Activated CD8-positive, alpha-beta T cell treated with anti-CD3 and anti-CD28 coated beads for 36 hours (primary cell): ENCODE measurements around the gene SP140L. TPM values are rescaled to one million over a fixed set of nuclear protein-coding genes. Genes with fewer than 3 reads are reported as not detected.
A peak's percentile ranks its signal among the peaks of the same experiment; 100 is the strongest.

Experiments
- ATAC-seq: fragments of 200-7000 bp; cut with Tn5 transposase; one replicate; pipeline ENCODE4 v1.10.0; 2021; ENCODE audit warnings: mild to moderate bottlenecking, moderate library complexity
- CTCF ChIA-PET: fragments of 350-600 bp; sonication (Branson Sonifier 250); formaldehyde crosslinking; loops from one replicate; lab custom pipeline; 2021; ENCODE audit warnings: antibody characterized with exemption; lab: Charles Lee
- POLR2A ChIA-PET: fragments of 350-600 bp; sonication (Branson Sonifier 250); formaldehyde crosslinking; loops from one replicate; lab custom pipeline; 2021; ENCODE audit warnings: antibody characterized with exemption; lab: Charles Lee
- DNase-seq: peaks from one replicate; pipeline ENCODE4 v3.0.0-alpha.2; 2020
- H3K27ac Mint-ChIP-seq: one replicate; pipeline ENCODE4 v1.8.0; 2021; ENCODE audit warnings: mild to moderate bottlenecking, mixed read lengths
- H3K27me3 Mint-ChIP-seq: one replicate; pipeline ENCODE4 v1.8.0; 2021; ENCODE audit warnings: mixed read lengths
- H3K36me3 Mint-ChIP-seq: one replicate; pipeline ENCODE4 v1.8.0; 2021; ENCODE audit warnings: low read depth, mixed read lengths
- H3K4me1 Mint-ChIP-seq: one replicate; pipeline ENCODE4 v1.8.0; 2021; ENCODE audit warnings: low read depth, mixed read lengths
- H3K4me3 Mint-ChIP-seq: one replicate; pipeline ENCODE4 v1.8.0; 2021; ENCODE audit warnings: mild to moderate bottlenecking, moderate library complexity, mixed read lengths
- H3K9me3 Mint-ChIP-seq: one replicate; pipeline ENCODE4 v1.8.0; 2021; ENCODE audit warnings: mixed read lengths
- intact Hi-C: fragments of 100-400 bp; cut with micrococcal nuclease; formaldehyde crosslinking; loops from one replicate; pipeline ENCODE4 v1.10.0; 2022
- total RNA-seq, 2 experiments: library from RNA; stranded (reverse); gene quantifications; one replicate each; pipeline ENCODE4 v1.2.3, GENCODE V29; 2021
- TF ChIP-seq, protein P1 (sequence below): fragments of 200-600 bp; IDR thresholded peaks from one replicate; pipeline ENCODE4 v1.8.0; 2022; ENCODE audit warnings: antibody characterized with exemption, mild to moderate bottlenecking

Gene SP140L
- total RNA-seq, 2 experiments from 2014 or later: 43.7 to 43.8 TPM

DNA sequence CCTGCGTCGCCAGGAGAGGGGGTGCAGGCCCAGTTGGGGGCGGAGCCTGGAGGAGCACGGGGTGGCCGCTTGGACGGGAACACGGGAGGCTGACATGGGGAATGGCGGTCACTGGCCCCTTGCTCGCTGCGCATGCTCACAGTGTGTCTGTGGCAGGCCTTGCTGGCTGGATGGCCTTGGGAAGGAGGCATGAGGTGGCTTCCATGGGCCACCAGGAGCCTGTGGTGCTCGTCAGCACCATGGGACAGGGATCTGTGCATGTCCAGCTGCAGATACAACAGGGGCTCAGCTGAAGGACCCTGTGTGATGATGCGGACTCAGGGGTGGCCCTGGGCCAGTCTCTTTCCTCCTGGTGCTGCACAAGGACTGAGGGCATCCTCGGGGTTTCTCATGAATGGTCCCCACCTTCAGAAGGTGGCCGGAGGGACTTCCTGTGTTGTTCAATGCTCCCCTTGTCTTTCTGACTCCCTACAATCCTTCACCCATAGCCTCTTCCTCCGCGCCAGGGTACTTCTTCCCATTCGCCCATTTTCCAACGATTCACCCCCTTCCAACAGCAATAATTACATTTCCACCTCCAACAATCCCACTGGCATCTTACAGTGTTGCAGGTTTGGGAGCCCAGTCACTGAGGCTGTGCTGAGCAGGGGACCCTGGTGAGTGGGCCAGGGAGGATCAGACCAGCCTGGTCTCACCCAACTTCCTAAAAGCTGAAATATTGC is 3.4 kb upstream of the SP140L start:
- Mint-ChIP-seq H3K27ac (no peak overlapping the region), H3K36me3 (peaks cover 11% of the 10 kb centered on the region), H3K4me1 (peaks cover 59% of the 10 kb centered on the region), H3K9me3 (peaks cover 7% of the 10 kb centered on the region), H3K27me3 (no peaks in the 10 kb centered on the region), H3K4me3 (no peak overlapping the region)
- CTCF ChIA-PET: interaction anchor here (0.7 to 1.5 kb wide), 4 partner anchors 8 to 124 kb away, joined by 3 to 7 read pairs (median 4); no protein-coding TSS in a partner anchor
- ATAC-seq (no peak), DNase-seq (no peak)
- TF ChIP-seq, protein P1, sequence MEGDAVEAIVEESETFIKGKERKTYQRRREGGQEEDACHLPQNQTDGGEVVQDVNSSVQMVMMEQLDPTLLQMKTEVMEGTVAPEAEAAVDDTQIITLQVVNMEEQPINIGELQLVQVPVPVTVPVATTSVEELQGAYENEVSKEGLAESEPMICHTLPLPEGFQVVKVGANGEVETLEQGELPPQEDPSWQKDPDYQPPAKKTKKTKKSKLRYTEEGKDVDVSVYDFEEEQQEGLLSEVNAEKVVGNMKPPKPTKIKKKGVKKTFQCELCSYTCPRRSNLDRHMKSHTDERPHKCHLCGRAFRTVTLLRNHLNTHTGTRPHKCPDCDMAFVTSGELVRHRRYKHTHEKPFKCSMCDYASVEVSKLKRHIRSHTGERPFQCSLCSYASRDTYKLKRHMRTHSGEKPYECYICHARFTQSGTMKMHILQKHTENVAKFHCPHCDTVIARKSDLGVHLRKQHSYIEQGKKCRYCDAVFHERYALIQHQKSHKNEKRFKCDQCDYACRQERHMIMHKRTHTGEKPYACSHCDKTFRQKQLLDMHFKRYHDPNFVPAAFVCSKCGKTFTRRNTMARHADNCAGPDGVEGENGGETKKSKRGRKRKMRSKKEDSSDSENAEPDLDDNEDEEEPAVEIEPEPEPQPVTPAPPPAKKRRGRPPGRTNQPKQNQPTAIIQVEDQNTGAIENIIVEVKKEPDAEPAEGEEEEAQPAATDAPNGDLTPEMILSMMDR: peak; percentile 55
- POLR2A ChIA-PET: interaction anchor here (0.6 to 0.7 kb wide), 2 partner anchors 32 to 49 kb away, joined by 3 read pairs; no protein-coding TSS in a partner anchor
- intact Hi-C loops: loop anchor here (10.0 kb wide), 3 partner anchors 91 to 471 kb away; partner anchors contain the start of gene SP100

DNA sequence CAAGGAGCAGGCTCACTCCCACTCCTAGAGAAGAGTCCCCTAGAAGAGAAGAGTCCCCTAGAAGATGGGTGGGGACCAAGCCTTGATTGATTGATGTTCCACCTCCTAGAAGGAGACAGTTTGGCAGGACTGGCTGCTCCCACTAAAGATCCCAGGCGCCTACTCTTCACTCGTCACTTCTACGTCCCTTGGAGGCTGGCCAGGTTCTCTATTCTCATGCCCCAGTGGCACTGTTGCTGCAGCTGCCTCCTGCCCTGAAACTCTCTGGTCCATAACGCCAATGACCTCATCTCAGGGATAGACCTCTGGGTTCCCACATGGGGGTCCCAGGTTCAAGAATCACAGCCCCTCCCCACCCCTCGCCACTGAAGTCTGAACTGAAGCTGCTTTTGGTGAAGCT is 2.5 kb upstream of the SP140L start:
- H3K9me3 Mint-ChIP-seq: peaks cover 7% of the 10 kb centered on the region
- H3K27ac Mint-ChIP-seq: no peak overlapping the region
- ATAC-seq: no peak
- intact Hi-C loops: loop anchor here (10.0 kb wide), 3 partner anchors 90 to 470 kb away; partner anchors contain the start of gene SP100
- H3K4me1 Mint-ChIP-seq: peaks cover 59% of the 10 kb centered on the region
- peaks cover 19% of the 10 kb centered on the region for H3K36me3 Mint-ChIP-seq
- CTCF ChIA-PET: interaction anchor here (0.9 kb wide), 1 partner anchor 443 kb away, joined by 3 read pairs; no protein-coding TSS in a partner anchor
- POLR2A ChIA-PET: no interaction called here
- H3K4me3 Mint-ChIP-seq: no peak overlapping the region
- DNase-seq: no peak
- TF ChIP-seq, protein P1: no peak
- no peaks in the 10 kb centered on the region for H3K27me3 Mint-ChIP-seq

DNA sequence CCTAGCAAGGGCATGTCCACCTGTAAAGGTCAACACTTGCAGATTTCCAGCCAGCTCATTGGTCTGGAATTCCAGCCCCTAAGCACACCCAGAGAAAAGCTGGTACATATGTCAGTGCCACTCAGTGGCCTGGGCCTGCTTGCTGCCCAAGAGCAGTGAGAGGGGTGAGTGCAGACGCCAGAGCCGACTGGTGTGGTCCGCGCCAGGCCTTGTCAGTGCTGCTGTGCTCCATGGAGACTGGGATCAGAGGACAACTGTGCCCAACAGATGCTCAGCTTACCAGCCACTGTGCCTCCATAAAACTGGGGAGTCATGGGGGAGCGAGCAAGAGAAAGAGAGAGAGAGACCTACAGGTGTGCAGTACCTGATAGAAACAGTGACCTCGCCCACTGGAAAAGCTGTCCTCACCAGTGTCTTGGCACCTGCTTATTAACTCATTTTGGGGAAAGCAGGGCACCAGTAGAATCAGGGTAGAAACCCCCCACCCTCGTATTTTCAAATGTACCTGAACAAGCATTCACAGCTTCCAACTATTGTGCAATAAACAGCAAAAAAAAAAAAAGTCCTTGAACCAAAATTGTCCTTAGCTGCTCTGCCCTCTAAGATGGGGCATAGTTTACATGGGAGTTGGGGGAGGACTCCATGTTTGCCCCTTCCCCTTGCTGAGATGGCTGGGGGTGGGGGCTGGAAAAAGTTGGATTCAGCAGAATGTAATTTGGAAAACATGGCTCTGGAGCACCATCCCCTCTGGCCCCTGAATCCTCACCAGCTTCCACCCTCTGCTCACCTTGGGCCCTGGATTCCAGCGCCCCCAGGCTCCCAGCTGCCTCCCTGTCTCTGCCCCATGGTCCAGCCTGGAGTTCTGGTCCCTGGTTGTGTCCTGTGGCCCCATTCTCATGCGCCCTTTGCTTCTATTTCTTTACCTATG is 1.4 kb upstream of the SP140L start:
- Mint-ChIP-seq H3K36me3 (peaks cover 28% of the 10 kb centered on the region), H3K27ac (peak overlapping the region; percentile 93), H3K4me3 (peak overlapping the region; percentile 97), H3K9me3 (peaks cover 5% of the 10 kb centered on the region), H3K27me3 (no peaks in the 10 kb centered on the region), H3K4me1 (peaks cover 60% of the 10 kb centered on the region)
- intact Hi-C loops: loop anchor here (10.0 kb wide), 3 partner anchors 89 to 469 kb away; partner anchors contain the start of gene SP100
- no peak for ATAC-seq
- ChIA-PET POLR2A (interaction anchor here (1.8 to 2.9 kb wide), 2 partner anchors 85 to 90 kb away, joined by 4 to 9 read pairs; partner anchors contain the start of gene SP100), CTCF (interaction anchor here (0.9 kb wide), 1 partner anchor 442 kb away, joined by 3 read pairs; no protein-coding TSS in a partner anchor)
- no peak for DNase-seq
- TF ChIP-seq, protein P1: no peak

DNA sequence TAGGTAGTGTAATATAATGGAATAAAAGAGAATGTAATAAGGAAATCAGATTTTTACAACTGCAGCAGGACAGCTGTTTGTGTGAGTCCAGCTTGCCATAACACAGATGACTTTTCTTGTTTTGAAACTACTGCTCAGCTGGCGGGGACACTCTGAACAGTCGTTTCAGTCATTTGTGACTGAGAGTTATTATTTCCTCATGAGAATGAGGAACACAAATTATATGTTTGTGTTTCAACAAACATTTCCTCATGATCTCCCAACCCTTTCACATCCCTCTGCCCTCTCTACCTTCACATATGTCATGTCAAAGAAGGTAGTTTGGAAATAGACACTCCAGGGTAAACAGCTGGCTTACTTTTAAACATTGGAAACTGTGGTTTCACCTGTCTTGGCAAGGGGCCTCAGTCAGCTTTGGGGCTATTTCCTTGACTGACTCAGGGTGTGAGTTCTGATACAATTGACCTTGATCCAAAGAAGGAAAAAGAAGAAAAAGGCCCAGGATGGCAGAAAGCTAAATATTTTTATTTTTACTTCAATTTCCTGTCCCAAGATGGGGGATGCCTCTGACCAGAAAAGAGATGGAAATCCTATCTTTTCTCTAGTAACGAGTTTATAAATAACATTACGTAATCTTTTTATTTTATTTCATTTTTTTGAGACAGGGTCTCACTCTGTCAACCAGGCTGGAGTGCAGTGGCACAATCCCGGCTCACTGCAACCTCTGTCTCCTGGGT is 593 bp downstream of the SP140L start:
- Mint-ChIP-seq H3K9me3 (peaks cover 3% of the 10 kb centered on the region), H3K27me3 (no peaks in the 10 kb centered on the region), H3K36me3 (peaks cover 34% of the 10 kb centered on the region), H3K4me1 (peaks cover 60% of the 10 kb centered on the region), H3K4me3 (peak overlapping the region; percentile 97), H3K27ac (peak overlapping the region; percentile 93)
- intact Hi-C loops: loop anchor here (10.0 kb wide), 3 partner anchors 87 to 467 kb away; partner anchors contain the start of gene SP100
- ChIA-PET CTCF (interaction anchor here (0.7 to 1.1 kb wide), 6 partner anchors 9 to 471 kb away, joined by 3 to 5 read pairs (median 3); no protein-coding TSS in a partner anchor), POLR2A (interaction anchor here (0.6 to 3.0 kb wide), 18 partner anchors 9 to 247 kb away, joined by 3 to 20 read pairs (median 3); partner anchors contain the start of genes SP100, SP110 and SP140)
- TF ChIP-seq, protein P1: no peak
- DNase-seq: peak; percentile 38
- peak; percentile 34 for ATAC-seq
